Trophoblast cell (in vitro differentiated cells and primary cell): ENCODE data around the gene NUDT3.

Source experiments
- DNase-seq, 2 donors: peaks; one replicate each; pipeline ENCODE4 v3.0.0-alpha.2; 2016
- H2AFZ ChIP-seq: 2 replicates; pipeline ENCODE4 v1.6.1; 2013; ENCODE audit warnings: low read length, moderate library complexity, mild to moderate bottlenecking; ENCODE audit not compliant: insufficient read depth, poor library complexity
- H2AK5ac ChIP-seq: 2 replicates; pipeline ENCODE4 v1.6.1; 2013; ENCODE audit warnings: mild to moderate bottlenecking, low read length
- H2BK120ac ChIP-seq: 2 replicates; pipeline ENCODE4 v1.6.1; 2013; ENCODE audit warnings: low read length, mild to moderate bottlenecking, moderate library complexity; ENCODE audit not compliant: insufficient read depth, poor library complexity
- H2BK12ac ChIP-seq: 2 replicates; pipeline ENCODE4 v1.6.1; 2013; ENCODE audit warnings: mild to moderate bottlenecking, low read length, moderate library complexity
- H2BK5ac ChIP-seq: 2 replicates; pipeline ENCODE4 v1.6.1; 2013; ENCODE audit warnings: low read length, low read depth, moderate library complexity, mild to moderate bottlenecking; ENCODE audit not compliant: poor library complexity
- H3K14ac ChIP-seq: 2 replicates; pipeline ENCODE4 v1.6.1; 2013; ENCODE audit warnings: mild to moderate bottlenecking, low read length
- H3K18ac ChIP-seq: 2 replicates; pipeline ENCODE4 v1.6.1; 2013; ENCODE audit warnings: mild to moderate bottlenecking, low read length
- H3K23ac ChIP-seq: 2 replicates; pipeline ENCODE4 v1.6.1; 2013; ENCODE audit warnings: low read length
- H3K27ac ChIP-seq: 2 replicates; pipeline ENCODE4 v1.5.1; 2013; ENCODE audit warnings: low read depth, mild to moderate bottlenecking, inconsistent platforms, low read length, moderate library complexity
- H3K27me3 ChIP-seq: 2 replicates; pipeline ENCODE4 v1.6.1; 2013; ENCODE audit warnings: inconsistent platforms, mild to moderate bottlenecking, low read length, moderate library complexity; ENCODE audit not compliant: insufficient read depth
- H3K36me3 ChIP-seq, 2 experiments: 1 replicate in 1 of 2; 2 replicates in 1 of 2; pipeline ENCODE4 v1.6.1; 2013; ENCODE audit warnings: low read length in 2 of 2, mild to moderate bottlenecking in 2 of 2, moderate library complexity in 1 of 2; ENCODE audit not compliant: insufficient read depth in 2 of 2, control insufficient read depth in 1 of 2
- H3K4ac ChIP-seq: 2 replicates; pipeline ENCODE4 v1.6.1; 2013; ENCODE audit warnings: low read depth, mild to moderate bottlenecking, low read length, moderate library complexity
- H3K4me1 ChIP-seq, 2 experiments: 1 replicate in 1 of 2; 2 replicates in 1 of 2; pipeline ENCODE4 v1.6.1; 2013; ENCODE audit warnings: low read length in 2 of 2, mild to moderate bottlenecking in 2 of 2, moderate library complexity in 1 of 2; ENCODE audit not compliant: insufficient read depth in 2 of 2, control insufficient read depth in 1 of 2
- H3K4me2 ChIP-seq: 2 replicates; pipeline ENCODE4 v1.6.1; 2013; ENCODE audit warnings: inconsistent platforms, mild to moderate bottlenecking, low read length, moderate library complexity
- H3K4me3 ChIP-seq: 2 replicates; pipeline ENCODE4 v1.5.1; 2013; ENCODE audit warnings: mild to moderate bottlenecking, low read depth, low read length, inconsistent platforms
- H3K79me1 ChIP-seq: one replicate; pipeline ENCODE4 v1.6.1; 2013; ENCODE audit warnings: low read length
- H3K79me2 ChIP-seq: 2 replicates; pipeline ENCODE4 v1.6.1; 2013; ENCODE audit warnings: low read length, mild to moderate bottlenecking; ENCODE audit not compliant: control insufficient read depth, insufficient read depth, poor library complexity
- H3K9ac ChIP-seq: 2 replicates; pipeline ENCODE4 v1.6.1; 2013; ENCODE audit warnings: mild to moderate bottlenecking, low read length
- H3K9me3 ChIP-seq: 2 replicates; pipeline ENCODE4 v1.6.1; 2013; ENCODE audit warnings: low read depth, mild to moderate bottlenecking, control low read depth, inconsistent platforms, low read length; ENCODE audit not compliant: insufficient read depth
- H4K12ac ChIP-seq: 2 replicates; pipeline ENCODE4 v1.6.1; 2013; ENCODE audit warnings: low read depth, mild to moderate bottlenecking, low read length, moderate library complexity
- H4K8ac ChIP-seq: 2 replicates; pipeline ENCODE4 v1.6.1; 2013; ENCODE audit warnings: low read depth, mild to moderate bottlenecking, low read length, moderate library complexity
- H4K91ac ChIP-seq: one replicate; pipeline ENCODE4 v1.6.1; 2013; ENCODE audit warnings: low read depth, mild to moderate bottlenecking, low read length, moderate library complexity
- WGBS: extraction: QIAGEN DNeasy Blood & Tissue Kit; methylation state at CpG from one replicate; pipeline ENCODE4 v1.1.7; 2013; ENCODE audit warnings: missing lambda C conversion rate; ENCODE audit not compliant: insufficient read length, insufficient coverage; ENCODE audit errors: extremely low coverage; 5-methylcytosine and 5-hydroxymethylcytosine counted together

Gene NUDT3

DNA sequence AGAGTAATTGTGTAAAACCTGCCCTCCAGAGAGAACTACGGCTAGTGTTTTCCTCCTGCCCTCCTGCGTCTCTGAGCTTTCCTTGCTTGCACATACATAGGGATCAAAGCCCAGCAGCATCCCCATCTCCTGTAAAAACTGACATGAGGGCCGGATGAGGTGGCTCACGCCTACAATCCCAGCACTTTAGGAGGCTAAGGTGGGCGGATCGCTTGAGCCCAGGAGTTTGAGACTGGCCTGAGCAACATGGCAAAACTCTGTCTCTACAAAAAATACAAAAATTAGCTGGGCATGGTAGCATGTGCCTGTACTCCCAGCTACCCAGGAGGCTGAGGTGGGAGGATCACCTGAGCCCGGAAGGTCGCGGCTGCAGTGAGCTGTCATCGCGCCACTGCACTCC, 103.3 kb downstream of the NUDT3 start:
- WGBS: no CpG with 5 or more reads among the region's 11 CpGs
- Histone ChIP-seq H3K27ac (no peak overlapping the region), H3K18ac (no peak overlapping the region)

DNA sequence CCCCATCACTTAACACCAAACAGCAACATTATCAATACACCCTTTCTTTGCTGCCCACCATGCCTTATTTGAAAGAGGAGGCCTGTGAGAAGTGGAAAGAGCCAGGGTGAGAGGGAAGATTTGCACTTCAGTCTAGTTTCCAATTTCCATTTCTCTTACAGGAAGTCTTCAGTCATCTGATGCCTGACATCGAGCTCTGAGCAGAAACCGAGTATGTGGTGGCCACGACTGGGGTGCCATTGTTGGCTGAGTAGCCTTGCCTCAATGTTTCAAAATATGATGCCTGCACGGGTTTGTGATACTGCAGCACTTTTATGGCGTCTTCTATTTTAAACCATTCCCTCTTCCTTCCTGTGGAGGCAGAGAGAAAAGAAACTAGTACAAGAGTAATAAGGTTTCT, 103.9 kb downstream of the NUDT3 start:
- no peak overlapping the region for H2BK5ac ChIP-seq
- H3K27ac ChIP-seq: no peak overlapping the region
- DNase-seq: no peak
- no peak overlapping the region for H2BK12ac ChIP-seq
- H2AFZ ChIP-seq: no peak overlapping the region
- H3K4me1 ChIP-seq: no peaks in the 10 kb centered on the region
- no peak overlapping the region for H4K8ac ChIP-seq
- H3K23ac ChIP-seq: no peak overlapping the region
- H3K79me2 ChIP-seq: no peaks in the 10 kb centered on the region
- no peaks in the 10 kb centered on the region for H3K27me3 ChIP-seq
- H2BK120ac ChIP-seq: no peak overlapping the region
- H4K91ac ChIP-seq: no peak overlapping the region
- no peak overlapping the region for H3K4me3 ChIP-seq
- no CpG with 5 or more reads among the region's 5 CpGs for WGBS
- H3K9ac ChIP-seq: no peak overlapping the region
- no peak overlapping the region for H3K14ac ChIP-seq
- H3K18ac ChIP-seq: no peak overlapping the region
- no peak overlapping the region for H3K4me2 ChIP-seq
- H3K4ac ChIP-seq: no peak overlapping the region
- H3K36me3 ChIP-seq: peaks cover 5 to 7% of the 10 kb centered on the region in 2 experiments
- no peak overlapping the region for H2AK5ac ChIP-seq
- no peak overlapping the region for H4K12ac ChIP-seq
- H3K79me1 ChIP-seq: no peaks in the 10 kb centered on the region
- H3K9me3 ChIP-seq: no peaks in the 10 kb centered on the region

More for the DNA sequence above, 103.3 kb downstream of the NUDT3 start:
- H3K23ac ChIP-seq: no peak overlapping the region
- H3K4me3 ChIP-seq: no peak overlapping the region
- H2BK5ac ChIP-seq: no peak overlapping the region
- H2BK120ac ChIP-seq: no peak overlapping the region
- H3K14ac ChIP-seq: no peak overlapping the region
- H3K9me3 ChIP-seq: no peaks in the 10 kb centered on the region
- no peaks in the 10 kb centered on the region for H3K79me1 ChIP-seq
- no peak overlapping the region for H2AK5ac ChIP-seq
- H3K4me1 ChIP-seq: no peaks in the 10 kb centered on the region
- no peak overlapping the region for H4K12ac ChIP-seq
- DNase-seq: no peak
- no peak overlapping the region for H3K9ac ChIP-seq
- no peak overlapping the region for H3K4ac ChIP-seq
- H2BK12ac ChIP-seq: no peak overlapping the region
- no peaks in the 10 kb centered on the region for H3K79me2 ChIP-seq
- H3K4me2 ChIP-seq: no peak overlapping the region
- no peak overlapping the region for H2AFZ ChIP-seq
- no peak overlapping the region for H4K91ac ChIP-seq
- H3K27me3 ChIP-seq: no peaks in the 10 kb centered on the region
- peaks cover 7 to 8% of the 10 kb centered on the region in 2 experiments for H3K36me3 ChIP-seq
- H4K8ac ChIP-seq: no peak overlapping the region

DNA sequence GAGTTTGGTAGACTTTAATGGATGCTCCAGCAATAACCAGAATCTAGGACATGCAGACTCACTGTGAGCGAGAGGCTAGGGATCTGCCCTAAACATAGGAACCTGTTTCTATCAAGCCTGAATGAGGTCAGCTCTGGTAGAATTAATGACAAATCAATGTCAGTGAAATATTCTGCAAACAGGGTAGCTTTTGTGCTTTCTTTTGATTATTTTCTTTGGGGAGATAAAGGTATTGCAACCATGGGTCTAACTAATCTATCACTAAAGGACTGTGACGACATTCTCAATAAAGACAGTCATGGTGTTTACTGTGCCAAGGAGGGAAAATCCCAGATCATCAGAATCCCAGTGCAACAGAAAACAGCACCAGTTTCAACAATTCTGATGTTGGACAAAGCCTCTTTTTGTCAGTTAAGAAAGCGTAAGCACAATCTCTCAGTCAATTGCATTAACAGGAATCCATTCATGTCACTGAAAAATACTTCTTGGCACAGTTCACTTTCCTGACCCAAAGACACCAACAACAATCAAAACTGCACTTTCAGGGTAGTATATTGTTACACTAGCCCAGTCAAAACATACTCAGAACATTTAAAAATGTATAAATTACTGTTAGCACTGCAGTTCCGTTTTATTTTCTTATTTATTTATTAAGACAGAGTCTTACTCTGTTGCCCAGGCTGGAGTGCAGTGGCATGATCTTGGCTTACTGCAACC, 106.9 kb downstream of the NUDT3 start:
- no peak overlapping the region for H3K23ac ChIP-seq
- no peak overlapping the region for H2AK5ac ChIP-seq
- H4K91ac ChIP-seq: no peak overlapping the region
- H3K4me2 ChIP-seq: no peak overlapping the region
- H3K4ac ChIP-seq: no peak overlapping the region
- no peaks in the 10 kb centered on the region for H3K4me1 ChIP-seq
- no peaks in the 10 kb centered on the region for H3K79me2 ChIP-seq
- H2AFZ ChIP-seq: no peak overlapping the region
- no peak overlapping the region for H2BK120ac ChIP-seq
- no peak overlapping the region for H3K14ac ChIP-seq
- H3K79me1 ChIP-seq: no peaks in the 10 kb centered on the region
- H3K27ac ChIP-seq: no peak overlapping the region
- no peak overlapping the region for H3K4me3 ChIP-seq
- H2BK12ac ChIP-seq: no peak overlapping the region
- DNase-seq: no peak
- H3K18ac ChIP-seq: no peak overlapping the region
- no peak overlapping the region for H2BK5ac ChIP-seq
- WGBS: no CpG with 5 or more reads among the region's 4 CpGs
- no peak overlapping the region for H4K12ac ChIP-seq
- no peaks in the 10 kb centered on the region for H3K9me3 ChIP-seq
- no peak overlapping the region for H4K8ac ChIP-seq
- H3K36me3 ChIP-seq: peaks cover 0 to 1% of the 10 kb centered on the region in 2 experiments
- no peaks in the 10 kb centered on the region for H3K27me3 ChIP-seq
- H3K9ac ChIP-seq: no peak overlapping the region

DNA sequence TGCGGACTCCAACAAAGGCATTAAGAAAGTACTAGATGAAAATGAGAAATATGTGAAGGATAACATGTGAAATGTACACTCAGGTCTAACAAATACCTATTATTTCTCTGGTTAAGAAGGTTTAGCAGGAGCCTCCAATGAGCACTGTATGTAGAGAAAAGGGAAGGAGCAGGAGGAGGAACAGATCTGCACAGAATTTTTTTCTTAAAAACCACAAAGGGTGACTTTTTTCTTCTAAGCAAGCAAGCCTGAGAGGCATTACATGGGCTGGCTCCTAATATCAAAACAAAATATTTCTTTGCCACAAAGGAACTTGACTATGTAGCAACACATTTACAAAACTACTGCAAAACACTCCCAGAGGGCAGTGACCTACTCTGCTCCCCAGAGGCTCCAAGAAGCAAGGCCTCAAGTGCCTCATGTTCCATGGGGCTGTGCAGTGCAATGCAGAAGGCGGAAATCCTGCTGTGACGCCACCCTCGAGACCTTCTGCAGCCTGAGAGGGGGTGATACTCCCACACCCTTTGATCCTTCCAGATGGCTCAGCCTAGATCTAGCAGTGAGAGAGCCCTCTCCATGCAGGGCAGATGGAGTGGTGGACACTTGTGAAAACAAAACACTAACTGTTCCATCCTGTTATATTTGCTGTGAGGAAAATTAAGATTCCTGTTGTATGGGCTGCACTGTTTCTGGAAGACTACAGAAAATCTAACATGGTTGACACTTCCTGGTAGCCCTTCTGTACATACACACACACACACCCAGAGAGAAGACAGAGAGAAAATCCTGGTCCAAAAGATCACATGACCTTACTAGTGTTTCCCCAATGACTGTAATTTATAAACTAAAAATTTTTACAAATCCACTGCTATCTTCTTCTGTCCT, 107.7 kb downstream of the NUDT3 start:
- Histone ChIP-seq H3K9ac (no peak overlapping the region), H2BK12ac (no peak overlapping the region), H4K8ac (no peak overlapping the region), H2AFZ (no peak overlapping the region), H3K79me1 (no peaks in the 10 kb centered on the region), H3K18ac (no peak overlapping the region), H2BK5ac (no peak overlapping the region), H3K27me3 (no peaks in the 10 kb centered on the region), H3K14ac (no peak overlapping the region), H2AK5ac (no peak overlapping the region), H3K4me2 (no peak overlapping the region), H4K91ac (no peak overlapping the region), H3K9me3 (no peaks in the 10 kb centered on the region), H4K12ac (no peak overlapping the region), H3K4me3 (no peak overlapping the region), H3K79me2 (no peaks in the 10 kb centered on the region), H3K4ac (no peak overlapping the region), H3K27ac (no peak overlapping the region), H3K4me1 (no peaks in the 10 kb centered on the region), H3K23ac (no peak overlapping the region), H2BK120ac (no peak overlapping the region), H3K36me3 (peaks cover 0 to 1% of the 10 kb centered on the region in 2 experiments)
- WGBS: no CpG with 5 or more reads among the region's 4 CpGs
- DNase-seq: peak in 1 of 2 donors; percentile 30
